ENCODE measurements around the gene COL11A1.

DNA sequence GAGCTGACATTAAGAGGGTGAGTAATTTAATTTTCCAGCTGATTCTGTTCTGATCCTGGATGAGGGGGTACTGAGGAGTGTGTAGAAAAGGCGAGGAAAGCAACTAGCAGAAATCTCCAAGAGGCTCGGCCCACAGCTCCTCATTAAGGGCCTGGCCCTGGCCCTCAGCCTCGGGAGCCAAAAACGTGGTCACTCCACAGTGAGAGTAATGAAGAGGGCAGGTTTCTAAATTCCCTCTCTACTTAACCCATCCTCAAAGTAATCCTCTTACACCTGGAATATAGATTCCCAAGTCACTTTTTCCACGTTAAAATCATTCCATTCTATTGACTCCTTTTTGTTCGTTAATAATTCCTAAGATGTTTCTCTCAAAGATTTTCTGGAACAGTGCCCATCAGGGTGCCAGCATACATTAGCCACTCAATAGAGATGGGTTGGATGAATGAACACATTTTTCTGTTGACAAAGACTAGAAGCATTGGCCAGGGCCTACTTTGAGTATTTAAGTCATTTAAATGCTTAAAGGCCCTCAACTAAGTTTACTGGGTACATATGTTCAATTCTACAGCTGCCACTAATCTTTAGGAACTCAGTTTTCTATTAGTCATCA lies 1.1 kb upstream of the COL11A1 start:
- no peak for TF ChIP-seq EZH2 (IDR thresholded peaks at IDR 0.05; ENCODE audit: insufficient read depth, low read length)
- TF ChIP-seq, protein P1, sequence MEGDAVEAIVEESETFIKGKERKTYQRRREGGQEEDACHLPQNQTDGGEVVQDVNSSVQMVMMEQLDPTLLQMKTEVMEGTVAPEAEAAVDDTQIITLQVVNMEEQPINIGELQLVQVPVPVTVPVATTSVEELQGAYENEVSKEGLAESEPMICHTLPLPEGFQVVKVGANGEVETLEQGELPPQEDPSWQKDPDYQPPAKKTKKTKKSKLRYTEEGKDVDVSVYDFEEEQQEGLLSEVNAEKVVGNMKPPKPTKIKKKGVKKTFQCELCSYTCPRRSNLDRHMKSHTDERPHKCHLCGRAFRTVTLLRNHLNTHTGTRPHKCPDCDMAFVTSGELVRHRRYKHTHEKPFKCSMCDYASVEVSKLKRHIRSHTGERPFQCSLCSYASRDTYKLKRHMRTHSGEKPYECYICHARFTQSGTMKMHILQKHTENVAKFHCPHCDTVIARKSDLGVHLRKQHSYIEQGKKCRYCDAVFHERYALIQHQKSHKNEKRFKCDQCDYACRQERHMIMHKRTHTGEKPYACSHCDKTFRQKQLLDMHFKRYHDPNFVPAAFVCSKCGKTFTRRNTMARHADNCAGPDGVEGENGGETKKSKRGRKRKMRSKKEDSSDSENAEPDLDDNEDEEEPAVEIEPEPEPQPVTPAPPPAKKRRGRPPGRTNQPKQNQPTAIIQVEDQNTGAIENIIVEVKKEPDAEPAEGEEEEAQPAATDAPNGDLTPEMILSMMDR (IDR thresholded peaks at IDR 0.05; ENCODE audit: insufficient read depth, low read depth, low read length), result no peak

Data from astrocyte (in vitro differentiated cells and primary cell).